Activated gamma-delta T cell treated with anti-CD3 and anti-CD28 coated beads, Interleukin-2, amount 50 U/mL, for 16 hours (primary cell): Measurements from ENCODE around the gene TRIM46.
"Not testable (repeated sequence)": the region's sequence is repeated elsewhere in the genome, so short reads cannot be mapped to it uniquely, and the experiment has no call there.

Source experiments
- DNase-seq: peaks from one replicate; pipeline ENCODE4 v3.0.0-alpha.2; 2020; ENCODE audit warnings: low read depth

The TRIM46 gene

GRCh38 chr1:155139895-155140629 lies 33.6 kb upstream of the TRIM46 start, which contains the start of gene DPM3:
Gene DPM3 (minus strand): TSS chr1:155140531. CDS start chr1:155140240, 291 bp downstream.
- DNase-seq, result peak; percentile 80

- no peak for DNase-seq
Observed at GRCh38 chr1:155140630-155140953, 33.1 kb upstream of the TRIM46 start.

- DNase-seq, result no peak
Observed at GRCh38 chr1:155141749-155142148, 31.9 kb upstream of the TRIM46 start.

- no peak for DNase-seq
Observed at GRCh38 chr1:155145491-155145890, 28.2 kb upstream of the TRIM46 start.

GRCh38 chr1:155155996-155156643 lies 17.5 kb upstream of the TRIM46 start:
- DNase-seq, result not testable (repeated sequence)

GRCh38 chr1:155158991-155159390 lies 14.7 kb upstream of the TRIM46 start:
- no peak for DNase-seq

GRCh38 chr1:155160128-155160527 lies 13.5 kb upstream of the TRIM46 start:
- DNase-seq, result no peak

- DNase-seq, result not testable (repeated sequence)
Observed at GRCh38 chr1:155162631-155163030, 11.0 kb upstream of the TRIM46 start.

GRCh38 chr1:155163785-155164184 lies 9.9 kb upstream of the TRIM46 start:
- not testable (repeated sequence) for DNase-seq

- not testable (repeated sequence) for DNase-seq
Observed at GRCh38 chr1:155164625-155165024, 9.0 kb upstream of the TRIM46 start.

- DNase-seq, result no peak
Observed at GRCh38 chr1:155166051-155166470, 7.6 kb upstream of the TRIM46 start.

GRCh38 chr1:155166471-155167165 lies 7.0 kb upstream of the TRIM46 start:
- DNase-seq, result no peak

- peak; percentile 78 for DNase-seq
Observed at GRCh38 chr1:155167166-155168104, 6.2 kb upstream of the TRIM46 start.

GRCh38 chr1:155168105-155168445 lies 5.6 kb upstream of the TRIM46 start:
- not testable (repeated sequence) for DNase-seq

GRCh38 chr1:155168456-155169210 lies 5.0 kb upstream of the TRIM46 start:
- DNase-seq, result no peak

GRCh38 chr1:155169541-155169940 lies 4.1 kb upstream of the TRIM46 start:
- no peak for DNase-seq

- no peak for DNase-seq
Observed at GRCh38 chr1:155170101-155170785, 3.4 kb upstream of the TRIM46 start.

- DNase-seq, result no peak
Observed at GRCh38 chr1:155170806-155171205, 2.8 kb upstream of the TRIM46 start.

GRCh38 chr1:155171836-155172731 lies 1.6 kb upstream of the TRIM46 start:
- no peak for DNase-seq
